Measurements from ENCODE around the gene IGFN1. TPM values are rescaled to one million over a fixed set of nuclear protein-coding genes. Genes with fewer than 3 reads are reported as not detected.

IGFN1 gene
- total and polyA plus RNA-seq, 2 of the 4 experiments (the other 2 are of a cell fraction): 0.05 TPM; not detected in 1

DNA sequence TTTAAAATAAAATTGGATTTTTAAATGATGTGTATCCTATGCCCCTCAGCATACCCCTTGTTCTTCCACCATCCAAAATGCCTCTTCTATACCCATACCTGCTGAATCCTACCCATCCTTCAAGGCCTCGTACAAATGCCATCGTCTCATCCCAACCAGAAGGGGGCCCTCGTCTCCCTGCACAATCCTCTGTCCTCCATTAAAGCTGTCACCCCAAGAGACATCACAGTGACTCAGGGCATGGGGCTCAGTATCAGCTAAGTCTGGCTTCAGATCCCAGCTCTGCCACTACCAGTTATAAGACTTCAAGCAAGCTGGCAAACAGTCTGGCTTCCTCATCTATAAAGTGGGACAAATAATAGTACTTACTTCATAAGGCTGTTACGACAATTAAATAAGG, 23.8 kb downstream of the IGFN1 start:
- Histone ChIP-seq H2BK120ac (ENCODE audit: low read depth, low read length) (no peak overlapping the region), H3K4ac (ENCODE audit: low read depth, low read length) (no peak overlapping the region), H2BK5ac (ENCODE audit: low read depth, low read length, poor library complexity, severe bottlenecking) (no peak overlapping the region), H3K9ac (ENCODE audit: low read depth, low read length) (no peak overlapping the region), H4K20me1 (ENCODE audit: insufficient read depth, low read length) (no peaks in the 10 kb centered on the region), H3K27ac (ENCODE audit: insufficient read depth, low read length) (no peak overlapping the region), H3K18ac (ENCODE audit: low read depth, low read length) (no peak overlapping the region), H3K9me1 (ENCODE audit: insufficient read depth, low read length) (no peaks in the 10 kb centered on the region), H3K9me3 (ENCODE audit: control insufficient read depth, insufficient read depth, low read length) (no peaks in the 10 kb centered on the region), H4K91ac (ENCODE audit: insufficient read depth, low read depth, low read length) (no peak overlapping the region), H4K8ac (ENCODE audit: low read depth in 2 of 2, low read length in 2 of 2) (no peak overlapping the region), H3K4me1 (ENCODE audit: control insufficient read depth, insufficient read depth, low read length) (no peaks in the 10 kb centered on the region), H2BK20ac (ENCODE audit: low read depth, low read length) (no peak overlapping the region), H3K79me1 (ENCODE audit: low read depth in 1 of 2, low read length in 2 of 2) (no peaks in the 10 kb centered on the region), H3K14ac (replicated peaks; ENCODE audit: low read depth, low read length) (no peak overlapping the region), H4K5ac (ENCODE audit: low read depth, low read length) (no peak overlapping the region), H3K4me3 (ENCODE audit: insufficient read depth, low read depth, low read length) (no peak overlapping the region), H2AK9ac (replicated peaks; ENCODE audit: low read depth, low read length, poor library complexity) (no peak overlapping the region), H2AK5ac (ENCODE audit: low read depth, low read length) (no peak overlapping the region), H3K27me3 (ENCODE audit: control insufficient read depth, insufficient read depth, low read length) (peaks cover 60% of the 10 kb centered on the region), H2AFZ (replicated peaks; ENCODE audit: low read length, poor library complexity) (no peak overlapping the region), H3K56ac (ENCODE audit: extremely low read depth, insufficient read depth, low read length) (no peak overlapping the region), H3K23ac (ENCODE audit: low read depth, low read length) (no peak overlapping the region), H2BK15ac (ENCODE audit: low read depth, low read length) (no peak overlapping the region), H3K36me3 (ENCODE audit: control insufficient read depth, insufficient read depth, low read length) (no peaks in the 10 kb centered on the region), H3K4me2 (ENCODE audit: low read depth, low read length) (no peak overlapping the region)
- intact Hi-C loops (cut with micrococcal nuclease): no loop called here
- DNase-seq (no peak), ATAC-seq (ENCODE audit: low read depth) (no peak)
- WGBS, 2 experiments (ENCODE audit: extremely low coverage in 2 of 2, insufficient read length in 1 of 2): 53% methylated on average over 3 of the region's 4 CpGs; no CpG with 5 or more reads in 1 of the 2 experiments
- dilution Hi-C loops (cut with HindIII; ENCODE audit: low sequenced_read_pairs, unreplicated experiment): no loop called here
- in situ Hi-C loops (cut with MboI; ENCODE audit: low sequenced_read_pairs): no loop called here
- ChIA-PET POLR2A (ENCODE audit: unreplicated experiment) (interaction anchor here (0.5 kb wide), 1 partner anchor 146 kb away, joined by 3 read pairs; no protein-coding TSS in a partner anchor), CTCF (no interaction called here)
- TF ChIP-seq CEBPB (IDR thresholded peaks at IDR 0.05; ENCODE audit: low read depth, low read length) (no peak), MAZ (IDR thresholded peaks at IDR 0.05; ENCODE audit: borderline replicate concordance, low read depth, low read length) (no peak), FOS (IDR thresholded peaks at IDR 0.05; ENCODE audit: low read depth, low read length) (no peak), RAD21 (IDR thresholded peaks at IDR 0.05; ENCODE audit: low read length) (no peak), SMC3 (IDR thresholded peaks at IDR 0.05; ENCODE audit: low read depth, low read length) (no peak), POLR2A (IDR thresholded peaks at IDR 0.05; ENCODE audit: low read depth, low read length) (no peak), MXI1 (IDR thresholded peaks at IDR 0.05; ENCODE audit: borderline replicate concordance, low read depth, low read length) (no peak), BHLHE40 (IDR thresholded peaks at IDR 0.05; ENCODE audit: low read depth, low read length) (no peak), CHD1 (IDR thresholded peaks at IDR 0.05; ENCODE audit: low read depth, low read length) (no peak), RFX5 (IDR thresholded peaks at IDR 0.05; ENCODE audit: low read depth, low read length) (no peak), RCOR1 (IDR thresholded peaks at IDR 0.05; ENCODE audit: insufficient replicate concordance, low read length) (no peak), NFE2L2 (IDR thresholded peaks at IDR 0.05; ENCODE audit: low read depth, low read length) (no peak)
- TF ChIP-seq, protein P1, sequence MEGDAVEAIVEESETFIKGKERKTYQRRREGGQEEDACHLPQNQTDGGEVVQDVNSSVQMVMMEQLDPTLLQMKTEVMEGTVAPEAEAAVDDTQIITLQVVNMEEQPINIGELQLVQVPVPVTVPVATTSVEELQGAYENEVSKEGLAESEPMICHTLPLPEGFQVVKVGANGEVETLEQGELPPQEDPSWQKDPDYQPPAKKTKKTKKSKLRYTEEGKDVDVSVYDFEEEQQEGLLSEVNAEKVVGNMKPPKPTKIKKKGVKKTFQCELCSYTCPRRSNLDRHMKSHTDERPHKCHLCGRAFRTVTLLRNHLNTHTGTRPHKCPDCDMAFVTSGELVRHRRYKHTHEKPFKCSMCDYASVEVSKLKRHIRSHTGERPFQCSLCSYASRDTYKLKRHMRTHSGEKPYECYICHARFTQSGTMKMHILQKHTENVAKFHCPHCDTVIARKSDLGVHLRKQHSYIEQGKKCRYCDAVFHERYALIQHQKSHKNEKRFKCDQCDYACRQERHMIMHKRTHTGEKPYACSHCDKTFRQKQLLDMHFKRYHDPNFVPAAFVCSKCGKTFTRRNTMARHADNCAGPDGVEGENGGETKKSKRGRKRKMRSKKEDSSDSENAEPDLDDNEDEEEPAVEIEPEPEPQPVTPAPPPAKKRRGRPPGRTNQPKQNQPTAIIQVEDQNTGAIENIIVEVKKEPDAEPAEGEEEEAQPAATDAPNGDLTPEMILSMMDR (conservative IDR thresholded peaks at IDR 0.05; ENCODE audit: low read depth, low read length): no peak
- TF ChIP-seq, protein P2, sequence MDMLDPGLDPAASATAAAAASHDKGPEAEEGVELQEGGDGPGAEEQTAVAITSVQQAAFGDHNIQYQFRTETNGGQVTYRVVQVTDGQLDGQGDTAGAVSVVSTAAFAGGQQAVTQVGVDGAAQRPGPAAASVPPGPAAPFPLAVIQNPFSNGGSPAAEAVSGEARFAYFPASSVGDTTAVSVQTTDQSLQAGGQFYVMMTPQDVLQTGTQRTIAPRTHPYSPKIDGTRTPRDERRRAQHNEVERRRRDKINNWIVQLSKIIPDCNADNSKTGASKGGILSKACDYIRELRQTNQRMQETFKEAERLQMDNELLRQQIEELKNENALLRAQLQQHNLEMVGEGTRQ (IDR thresholded peaks at IDR 0.05; ENCODE audit: low read depth, low read length): no peak
- TF ChIP-seq, protein P3, sequence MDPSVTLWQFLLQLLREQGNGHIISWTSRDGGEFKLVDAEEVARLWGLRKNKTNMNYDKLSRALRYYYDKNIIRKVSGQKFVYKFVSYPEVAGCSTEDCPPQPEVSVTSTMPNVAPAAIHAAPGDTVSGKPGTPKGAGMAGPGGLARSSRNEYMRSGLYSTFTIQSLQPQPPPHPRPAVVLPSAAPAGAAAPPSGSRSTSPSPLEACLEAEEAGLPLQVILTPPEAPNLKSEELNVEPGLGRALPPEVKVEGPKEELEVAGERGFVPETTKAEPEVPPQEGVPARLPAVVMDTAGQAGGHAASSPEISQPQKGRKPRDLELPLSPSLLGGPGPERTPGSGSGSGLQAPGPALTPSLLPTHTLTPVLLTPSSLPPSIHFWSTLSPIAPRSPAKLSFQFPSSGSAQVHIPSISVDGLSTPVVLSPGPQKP (IDR thresholded peaks at IDR 0.05; ENCODE audit: borderline replicate concordance, low read depth, low read length): no peak
- BruUV-seq (replicated peaks): no TSS peak
